ENCODE data around the gene POC1A. TPM values are rescaled to one million over a fixed set of nuclear protein-coding genes. Genes with fewer than 3 reads are reported as not detected.

Gene POC1A
- total RNA-seq, 1 experiment from 2014 or later, result 43.0 TPM

GRCh38 chr3:52110502-52110901 is 43.7 kb downstream of the POC1A start:
- DNase-seq (no peak), ATAC-seq (no peak)
- no peaks in the 10 kb centered on the region for H3F3A ChIP-seq (ENCODE audit: low read length, unreplicated experiment)
- no TSS peak for BruUV-seq (replicated peaks)
- H3K27me3 ChIP-seq (ENCODE audit: low read length), result no peaks in the 10 kb centered on the region
- H3K9me3 ChIP-seq (ENCODE audit: low read length), result no peaks in the 10 kb centered on the region
- CTCF ChIA-PET, result no interaction called here
- no peak overlapping the region for H3K9ac ChIP-seq (ENCODE audit: low read length)
- no peaks in the 10 kb centered on the region for H3K9me2 ChIP-seq (replicated peaks; ENCODE audit: low read length)
- H3K4me2 ChIP-seq (ENCODE audit: low read length), result no peak overlapping the region
- TF ChIP-seq, protein P1, sequence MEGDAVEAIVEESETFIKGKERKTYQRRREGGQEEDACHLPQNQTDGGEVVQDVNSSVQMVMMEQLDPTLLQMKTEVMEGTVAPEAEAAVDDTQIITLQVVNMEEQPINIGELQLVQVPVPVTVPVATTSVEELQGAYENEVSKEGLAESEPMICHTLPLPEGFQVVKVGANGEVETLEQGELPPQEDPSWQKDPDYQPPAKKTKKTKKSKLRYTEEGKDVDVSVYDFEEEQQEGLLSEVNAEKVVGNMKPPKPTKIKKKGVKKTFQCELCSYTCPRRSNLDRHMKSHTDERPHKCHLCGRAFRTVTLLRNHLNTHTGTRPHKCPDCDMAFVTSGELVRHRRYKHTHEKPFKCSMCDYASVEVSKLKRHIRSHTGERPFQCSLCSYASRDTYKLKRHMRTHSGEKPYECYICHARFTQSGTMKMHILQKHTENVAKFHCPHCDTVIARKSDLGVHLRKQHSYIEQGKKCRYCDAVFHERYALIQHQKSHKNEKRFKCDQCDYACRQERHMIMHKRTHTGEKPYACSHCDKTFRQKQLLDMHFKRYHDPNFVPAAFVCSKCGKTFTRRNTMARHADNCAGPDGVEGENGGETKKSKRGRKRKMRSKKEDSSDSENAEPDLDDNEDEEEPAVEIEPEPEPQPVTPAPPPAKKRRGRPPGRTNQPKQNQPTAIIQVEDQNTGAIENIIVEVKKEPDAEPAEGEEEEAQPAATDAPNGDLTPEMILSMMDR (conservative IDR thresholded peaks at IDR 0.05; ENCODE audit: low read depth, low read length), result no peak
- TF ChIP-seq EZH2phosphoT487 (IDR thresholded peaks at IDR 0.05; ENCODE audit: borderline replicate concordance, low read length) (no peak), EZH2 (IDR thresholded peaks at IDR 0.05; ENCODE audit: low read length, unreplicated experiment) (no peak)
- H3K4me3 ChIP-seq (ENCODE audit: low read length), result no peak overlapping the region
- intact Hi-C loops (cut with micrococcal nuclease), result no loop called here
- H2AFZ ChIP-seq (ENCODE audit: low read length), result no peak overlapping the region
- POLR2A ChIA-PET (ENCODE audit: unreplicated experiment), result no interaction called here
- H4K20me1 ChIP-seq (ENCODE audit: low read length), result no peaks in the 10 kb centered on the region
- H3K4me1 ChIP-seq (ENCODE audit: insufficient read depth, low read length), result no peaks in the 10 kb centered on the region
- peaks cover 26% of the 10 kb centered on the region; the same call in 1 of the 2 replicates for H3K36me3 ChIP-seq (ENCODE audit: low read depth, low read length)
- H3K79me2 ChIP-seq (ENCODE audit: low read length), result no peaks in the 10 kb centered on the region
- no peak overlapping the region for H3K27ac ChIP-seq (ENCODE audit: low read length)

- Histone ChIP-seq H3K4me3 (ENCODE audit: low read length) (no peak overlapping the region), H3K4me1 (ENCODE audit: insufficient read depth, low read length) (no peaks in the 10 kb centered on the region), H3K9ac (ENCODE audit: low read length) (no peak overlapping the region), H3K27ac (ENCODE audit: low read length) (no peak overlapping the region), H3K36me3 (ENCODE audit: low read depth, low read length) (peaks cover 24% of the 10 kb centered on the region; the same call in 1 of the 2 replicates), H3K9me2 (replicated peaks; ENCODE audit: low read length) (no peaks in the 10 kb centered on the region), H3K27me3 (ENCODE audit: low read length) (no peaks in the 10 kb centered on the region), H3F3A (ENCODE audit: low read length, unreplicated experiment) (no peaks in the 10 kb centered on the region), H2AFZ (ENCODE audit: low read length) (no peak overlapping the region), H4K20me1 (ENCODE audit: low read length) (no peaks in the 10 kb centered on the region), H3K9me3 (ENCODE audit: low read length) (no peaks in the 10 kb centered on the region), H3K4me2 (ENCODE audit: low read length) (no peak overlapping the region), H3K79me2 (ENCODE audit: low read length) (no peaks in the 10 kb centered on the region)
- TF ChIP-seq, protein P1 (conservative IDR thresholded peaks at IDR 0.05; ENCODE audit: low read depth, low read length), result no peak
- TF ChIP-seq EZH2phosphoT487 (IDR thresholded peaks at IDR 0.05; ENCODE audit: borderline replicate concordance, low read length), result no peak
- no peak for TF ChIP-seq EZH2 (IDR thresholded peaks at IDR 0.05; ENCODE audit: low read length, unreplicated experiment)
- ATAC-seq (no peak), DNase-seq (no peak)
- POLR2A ChIA-PET (ENCODE audit: unreplicated experiment), result no interaction called here
- intact Hi-C loops (cut with micrococcal nuclease), result no loop called here
- BruUV-seq (replicated peaks), result no TSS peak
- CTCF ChIA-PET, result no interaction called here
These were observed 44.5 kb downstream of the POC1A start for GRCh38 chr3:52109611-52110301.
